Measurements from ENCODE around the gene CFLAR.
"Not testable (repeated sequence)": the region's sequence is repeated elsewhere in the genome, so short reads cannot be mapped to it uniquely, and the experiment has no call there.

The CFLAR gene

GRCh38 chr2:201150454-201151020 is 34.6 kb downstream of the CFLAR start:
- Mint-ChIP-seq H3K27ac (peak overlapping the region; percentile 92), H3K9me3 (no peaks in the 10 kb centered on the region), H3K36me3 (peaks cover 100% of the 10 kb centered on the region), H3K4me1 (peaks cover 62% of the 10 kb centered on the region), H3K4me3 (peak overlapping the region; percentile 45)
- DNase-seq (ENCODE audit: low spot score in 2 of 2): no peak
- no peak for ATAC-seq

GRCh38 chr2:201151127-201151981 is 35.4 kb downstream of the CFLAR start:
- H3K36me3 Mint-ChIP-seq: peaks cover 100% of the 10 kb centered on the region
- DNase-seq (ENCODE audit: low spot score in 2 of 2) (no peak), ATAC-seq (peak; percentile 77)
- peak overlapping the region; percentile 92 for H3K27ac Mint-ChIP-seq
- H3K4me1 Mint-ChIP-seq: peaks cover 61% of the 10 kb centered on the region
- H3K4me3 Mint-ChIP-seq: peak overlapping the region; percentile 45
- no peaks in the 10 kb centered on the region for H3K9me3 Mint-ChIP-seq

GRCh38 chr2:201152517-201152916 is 36.6 kb downstream of the CFLAR start:
- Mint-ChIP-seq H3K27ac (peak overlapping the region; percentile 43), H3K9me3 (no peaks in the 10 kb centered on the region), H3K4me3 (no peak overlapping the region), H3K4me1 (peaks cover 61% of the 10 kb centered on the region), H3K36me3 (peaks cover 100% of the 10 kb centered on the region)
- DNase-seq (ENCODE audit: low spot score in 2 of 2): no peak
- no peak for ATAC-seq

- H3K9me3 Mint-ChIP-seq: no peaks in the 10 kb centered on the region
- H3K4me1 Mint-ChIP-seq: peaks cover 64% of the 10 kb centered on the region
- no peak overlapping the region for H3K4me3 Mint-ChIP-seq
- ATAC-seq: no peak
- DNase-seq (ENCODE audit: low spot score in 2 of 2): no peak
- H3K36me3 Mint-ChIP-seq: peaks cover 100% of the 10 kb centered on the region
- peak overlapping the region; percentile 43 for H3K27ac Mint-ChIP-seq
These were observed 37.2 kb downstream of the CFLAR start for GRCh38 chr2:201152999-201153815.

- Mint-ChIP-seq H3K36me3 (peaks cover 100% of the 10 kb centered on the region), H3K9me3 (no peaks in the 10 kb centered on the region), H3K4me3 (no peak overlapping the region), H3K4me1 (peaks cover 56% of the 10 kb centered on the region), H3K27ac (peak overlapping the region; percentile 84)
- DNase-seq (ENCODE audit: low spot score in 2 of 2) (no peak), ATAC-seq (no peak)
These were observed 38.8 kb downstream of the CFLAR start for GRCh38 chr2:201154615-201155399.

- Mint-ChIP-seq H3K9me3 (no peaks in the 10 kb centered on the region), H3K4me1 (peaks cover 51% of the 10 kb centered on the region), H3K27ac (peak overlapping the region; percentile 84), H3K36me3 (peaks cover 100% of the 10 kb centered on the region), H3K4me3 (no peak overlapping the region)
- DNase-seq (ENCODE audit: low spot score in 2 of 2) (no peak), ATAC-seq (no peak)
These were observed 40.1 kb downstream of the CFLAR start for GRCh38 chr2:201156036-201156435.

GRCh38 chr2:201156640-201157039 is 40.7 kb downstream of the CFLAR start:
- Mint-ChIP-seq H3K4me3 (no peak overlapping the region), H3K36me3 (peaks cover 100% of the 10 kb centered on the region), H3K4me1 (peaks cover 45% of the 10 kb centered on the region), H3K27ac (peak overlapping the region; percentile 71), H3K9me3 (no peaks in the 10 kb centered on the region)
- DNase-seq (ENCODE audit: low spot score in 2 of 2) (no peak), ATAC-seq (no peak)

GRCh38 chr2:201157694-201158093 is 41.7 kb downstream of the CFLAR start:
- DNase-seq (ENCODE audit: low spot score in 2 of 2) (no peak), ATAC-seq (no peak)
- no peak overlapping the region for H3K4me3 Mint-ChIP-seq
- peaks cover 43% of the 10 kb centered on the region for H3K4me1 Mint-ChIP-seq
- no peaks in the 10 kb centered on the region for H3K9me3 Mint-ChIP-seq
- peaks cover 100% of the 10 kb centered on the region for H3K36me3 Mint-ChIP-seq
- H3K27ac Mint-ChIP-seq: peak overlapping the region; percentile 71

- H3K9me3 Mint-ChIP-seq: no peaks in the 10 kb centered on the region
- H3K4me1 Mint-ChIP-seq: peaks cover 39% of the 10 kb centered on the region
- ATAC-seq (peak; percentile 66), DNase-seq (ENCODE audit: low spot score in 2 of 2) (no peak)
- no peak overlapping the region for H3K4me3 Mint-ChIP-seq
- peak overlapping the region; percentile 71 for H3K27ac Mint-ChIP-seq
- H3K36me3 Mint-ChIP-seq: peaks cover 100% of the 10 kb centered on the region
These were observed 42.4 kb downstream of the CFLAR start for GRCh38 chr2:201158111-201158929.

- DNase-seq (ENCODE audit: low spot score in 2 of 2) (no peak), ATAC-seq (no peak)
- peaks cover 4% of the 10 kb centered on the region for H3K9me3 Mint-ChIP-seq
- peaks cover 100% of the 10 kb centered on the region for H3K36me3 Mint-ChIP-seq
- peaks cover 22% of the 10 kb centered on the region for H3K4me1 Mint-ChIP-seq
- peak overlapping the region; percentile 78 for H3K27ac Mint-ChIP-seq
- no peak overlapping the region for H3K4me3 Mint-ChIP-seq
These were observed 48.2 kb downstream of the CFLAR start for GRCh38 chr2:201164166-201164565.

- Mint-ChIP-seq H3K4me1 (peaks cover 10% of the 10 kb centered on the region), H3K9me3 (peaks cover 8% of the 10 kb centered on the region), H3K36me3 (peaks cover 82% of the 10 kb centered on the region), H3K27ac (peak overlapping the region; percentile 53), H3K4me3 (no peak overlapping the region)
- DNase-seq (ENCODE audit: low spot score in 2 of 2): no peak
- ATAC-seq: peak; percentile 44
These were observed 51.6 kb downstream of the CFLAR start for GRCh38 chr2:201167546-201167945.

- Mint-ChIP-seq H3K36me3 (peaks cover 76% of the 10 kb centered on the region), H3K27ac (peak overlapping the region; percentile 33)
- not testable (repeated sequence) for H3K4me1 Mint-ChIP-seq; DNase-seq (ENCODE audit: low spot score in 2 of 2); ATAC-seq; H3K9me3 Mint-ChIP-seq; H3K4me3 Mint-ChIP-seq
These were observed 52.5 kb downstream of the CFLAR start for GRCh38 chr2:201168496-201168895.

GRCh38 chr2:201171259-201171814 is 55.4 kb downstream of the CFLAR start:
- peaks cover 15% of the 10 kb centered on the region for H3K4me1 Mint-ChIP-seq
- no peak for ATAC-seq

GRCh38 chr2:201172279-201172678 is 56.3 kb downstream of the CFLAR start:
- peaks cover 46% of the 10 kb centered on the region for H3K36me3 Mint-ChIP-seq
- ATAC-seq (no peak), DNase-seq (ENCODE audit: low spot score in 2 of 2) (no peak)
- H3K4me1 Mint-ChIP-seq: peaks cover 15% of the 10 kb centered on the region
- H3K4me3 Mint-ChIP-seq: no peak overlapping the region
- H3K27ac Mint-ChIP-seq: peak overlapping the region; percentile 1
- H3K9me3 Mint-ChIP-seq: peaks cover 8% of the 10 kb centered on the region

More at GRCh38 chr2:201171259-201171814, 55.4 kb downstream of the CFLAR start:
- Mint-ChIP-seq H3K27ac (peak overlapping the region; percentile 1), H3K4me3 (no peak overlapping the region), H3K9me3 (peaks cover 8% of the 10 kb centered on the region), H3K36me3 (peaks cover 55% of the 10 kb centered on the region)
- DNase-seq (ENCODE audit: low spot score in 2 of 2): no peak
